Neural cell (in vitro differentiated cells): ENCODE data around the gene RBMS3. TPM values are rescaled to one million over a fixed set of nuclear protein-coding genes. Genes with fewer than 3 reads are reported as not detected.

Source experiments
- H2AFZ ChIP-seq: fragments of 200-600, 300-800 bp; sonication (generic), shearing (Covaris generic); 2 replicates; pipeline ENCODE4 v1.6.0; 2014; ENCODE audit warnings: low read depth, mild to moderate bottlenecking, antibody characterized with exemption, low read length, moderate library complexity
- H3F3A ChIP-seq: fragments of 200-600 bp; shearing (Covaris generic); 2 replicates; pipeline ENCODE4 v1.6.1; 2016; ENCODE audit warnings: mild to moderate bottlenecking, moderate library complexity, mixed read lengths, antibody characterized with exemption, low read length; ENCODE audit not compliant: insufficient read depth, poor library complexity, severe bottlenecking
- H3K27ac ChIP-seq: fragments of 200-600, 300-800 bp; sonication (generic), shearing (Covaris generic); 2 replicates; pipeline ENCODE4 v1.5.1; 2014; ENCODE audit warnings: mild to moderate bottlenecking, low read length, moderate library complexity
- H3K27me3 ChIP-seq: fragments of 300-800, 200-600 bp; sonication (generic), shearing (Covaris generic); 2 replicates; pipeline ENCODE4 v1.6.0; 2014; ENCODE audit warnings: mild to moderate bottlenecking, low read depth, low read length, moderate library complexity; ENCODE audit not compliant: insufficient read depth
- H3K36me3 ChIP-seq: fragments of 300-800, 200-600 bp; sonication (generic), shearing (Covaris generic); 2 replicates; pipeline ENCODE4 v1.5.1; 2014; ENCODE audit warnings: mild to moderate bottlenecking, antibody characterized with exemption, low read length, moderate library complexity; ENCODE audit not compliant: insufficient read depth
- H3K4me2 ChIP-seq: fragments of 300-800, 200-600 bp; sonication (generic), shearing (Covaris generic); 2 replicates; pipeline ENCODE4 v1.6.0; 2014; ENCODE audit warnings: mild to moderate bottlenecking, low read length
- H3K4me3 ChIP-seq: fragments of 300-800, 200-600 bp; sonication (generic), shearing (Covaris generic); 2 replicates; pipeline ENCODE4 v1.5.1; 2014; ENCODE audit warnings: mild to moderate bottlenecking, low read length, moderate library complexity
- H3K79me2 ChIP-seq: fragments of 200-600 bp; shearing (Covaris generic); replicated peaks from 2 replicates; pipeline ENCODE4 v1.6.0; 2014; ENCODE audit warnings: mild to moderate bottlenecking, low read length, moderate library complexity; ENCODE audit not compliant: insufficient read depth
- H3K9ac ChIP-seq: fragments of 300-800, 200-600 bp; sonication (generic), shearing (Covaris generic); 2 replicates; pipeline ENCODE4 v1.6.1; 2016; ENCODE audit warnings: mild to moderate bottlenecking, low read length, mixed read lengths
- H3K9me2 ChIP-seq: fragments of 200-600 bp; shearing (Covaris generic); 2 replicates; pipeline ENCODE4 v1.6.1; 2016; ENCODE audit warnings: mild to moderate bottlenecking, low read length, mixed read lengths; ENCODE audit not compliant: insufficient read depth
- H3K9me3 ChIP-seq: fragments of 200-600, 300-800 bp; sonication (generic), shearing (Covaris generic); 2 replicates; pipeline ENCODE4 v1.6.1; 2016; ENCODE audit warnings: mild to moderate bottlenecking, mixed run types, low read length, moderate library complexity, mixed read lengths
- H4K20me1 ChIP-seq: fragments of 200-600 bp; shearing (Covaris generic); 2 replicates; pipeline ENCODE4 v1.6.1; 2016; ENCODE audit warnings: mild to moderate bottlenecking, mixed run types; ENCODE audit not compliant: insufficient read depth
- EP300 ChIP-seq: fragments of 450-650 bp; conservative IDR thresholded peaks from 2 replicates; pipeline ENCODE4 v1.6.1; 2014; ENCODE audit warnings: antibody characterized with exemption, mild to moderate bottlenecking, moderate library complexity; ENCODE audit not compliant: poor library complexity, severe bottlenecking
- EZH2 ChIP-seq: fragments of 200-600, 300-800 bp; shearing (Covaris generic), sonication (generic); IDR thresholded peaks from 2 replicates; pipeline ENCODE4 v1.6.1; 2014; ENCODE audit warnings: antibody characterized with exemption, low read length, borderline replicate concordance, mild to moderate bottlenecking; ENCODE audit not compliant: insufficient read depth, poor library complexity, severe bottlenecking
- MXI1 ChIP-seq: fragments of 450-650 bp; conservative IDR thresholded peaks from 2 replicates; pipeline ENCODE4 v1.6.1; 2014; ENCODE audit warnings: antibody characterized with exemption, mild to moderate bottlenecking; ENCODE audit not compliant: poor library complexity, severe bottlenecking
- POLR2AphosphoS5 ChIP-seq: IDR thresholded peaks from 2 replicates; pipeline ENCODE4 v1.6.1; 2012
- RAD21 ChIP-seq: fragments of 450-650 bp; conservative IDR thresholded peaks from 2 replicates; pipeline ENCODE4 v1.6.1; 2014; ENCODE audit warnings: antibody characterized with exemption, mild to moderate bottlenecking, moderate library complexity
- SMC3 ChIP-seq: fragments of 450-650 bp; conservative IDR thresholded peaks from 2 replicates; pipeline ENCODE4 v1.6.1; 2014; ENCODE audit warnings: antibody characterized with exemption, mild to moderate bottlenecking, moderate library complexity; ENCODE audit not compliant: poor library complexity
- TAF1 ChIP-seq: IDR thresholded peaks from 2 replicates; pipeline ENCODE4 v1.6.1; 2012; ENCODE audit warnings: low read depth
- polyA plus RNA-seq: library from polyadenylated mRNA; depleted of rRNA; stranded (reverse); fragments of >200 nt; gene quantifications from 2 replicates; pipeline ENCODE4 v1.2.3, GENCODE V29; 2014
- TF ChIP-seq, protein P1 (sequence below): IDR thresholded peaks from 2 replicates; pipeline ENCODE4 v1.6.1; 2012; ENCODE audit warnings: borderline replicate concordance
- TF ChIP-seq, protein P2 (sequence below): fragments of 450-650 bp; IDR thresholded peaks from 2 replicates; pipeline ENCODE4 v1.5.1; 2014; ENCODE audit warnings: antibody characterized with exemption, mild to moderate bottlenecking, moderate library complexity; ENCODE audit not compliant: poor library complexity, severe bottlenecking

The RBMS3 gene
- polyA plus RNA-seq, 1 donor from 2014 or later = 0.53 TPM

DNA sequence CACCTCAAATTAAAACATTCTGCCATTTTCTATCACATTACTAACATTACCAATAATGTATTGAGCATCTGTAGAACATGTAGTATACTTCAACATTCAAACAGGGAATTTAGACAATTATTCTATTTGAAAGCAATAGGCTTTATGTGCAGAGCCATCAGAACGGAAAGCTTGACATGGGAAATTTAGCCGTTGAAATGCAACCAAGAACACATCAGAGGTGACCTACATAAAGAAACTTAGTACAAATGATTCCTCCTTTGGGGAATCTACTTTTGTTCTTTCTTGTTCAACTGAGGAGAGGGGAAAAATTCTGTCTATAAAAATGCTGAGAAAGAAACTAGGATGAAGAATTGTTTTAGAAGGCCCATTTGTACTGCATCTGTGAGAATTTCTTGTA, 38.6 kb upstream of the RBMS3 start:
- TF ChIP-seq RAD21 = no peak
- TF ChIP-seq EP300 = no peak
- TF ChIP-seq POLR2AphosphoS5 = no peak
- TF ChIP-seq TAF1 = no peak
- H3F3A ChIP-seq = no peaks in the 10 kb centered on the region
- no peak overlapping the region for H3K4me3 ChIP-seq
- no peaks in the 10 kb centered on the region for H3K27me3 ChIP-seq
- no peaks in the 10 kb centered on the region for H3K9me2 ChIP-seq
- H3K9ac ChIP-seq = no peak overlapping the region
- no peaks in the 10 kb centered on the region for H3K79me2 ChIP-seq
- H3K4me2 ChIP-seq = no peak overlapping the region
- no peaks in the 10 kb centered on the region for H4K20me1 ChIP-seq
- H3K36me3 ChIP-seq = no peaks in the 10 kb centered on the region
- no peak overlapping the region for H2AFZ ChIP-seq
- no peaks in the 10 kb centered on the region for H3K9me3 ChIP-seq
- H3K27ac ChIP-seq = no peak overlapping the region

DNA sequence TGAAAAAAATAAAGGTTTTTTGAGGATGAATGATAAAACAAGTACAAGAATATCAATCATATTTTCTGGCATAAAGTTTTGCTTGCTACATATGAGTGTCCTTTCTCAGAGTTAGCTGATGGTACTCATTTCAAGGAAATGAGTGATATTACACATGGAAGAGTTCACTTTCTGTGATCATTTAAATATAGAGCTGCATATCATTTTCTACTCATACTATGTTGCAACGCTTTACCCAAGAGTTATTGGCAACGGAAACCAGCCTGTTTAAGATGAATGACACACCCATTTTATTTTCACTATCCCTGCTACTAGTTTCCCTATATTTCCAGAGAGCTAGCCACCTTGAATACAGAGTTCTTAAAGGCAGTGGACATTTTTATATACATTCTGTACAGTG, 35.4 kb upstream of the RBMS3 start:
- TF ChIP-seq MXI1 = no peak
- Histone ChIP-seq H2AFZ (no peak overlapping the region), H3K79me2 (no peaks in the 10 kb centered on the region), H3K36me3 (no peaks in the 10 kb centered on the region), H3K27me3 (no peaks in the 10 kb centered on the region), H3K9me3 (no peaks in the 10 kb centered on the region), H3K27ac (no peak overlapping the region), H4K20me1 (no peaks in the 10 kb centered on the region), H3K4me3 (no peak overlapping the region), H3K9me2 (no peaks in the 10 kb centered on the region), H3F3A (no peaks in the 10 kb centered on the region), H3K4me2 (no peak overlapping the region), H3K9ac (no peak overlapping the region)

DNA sequence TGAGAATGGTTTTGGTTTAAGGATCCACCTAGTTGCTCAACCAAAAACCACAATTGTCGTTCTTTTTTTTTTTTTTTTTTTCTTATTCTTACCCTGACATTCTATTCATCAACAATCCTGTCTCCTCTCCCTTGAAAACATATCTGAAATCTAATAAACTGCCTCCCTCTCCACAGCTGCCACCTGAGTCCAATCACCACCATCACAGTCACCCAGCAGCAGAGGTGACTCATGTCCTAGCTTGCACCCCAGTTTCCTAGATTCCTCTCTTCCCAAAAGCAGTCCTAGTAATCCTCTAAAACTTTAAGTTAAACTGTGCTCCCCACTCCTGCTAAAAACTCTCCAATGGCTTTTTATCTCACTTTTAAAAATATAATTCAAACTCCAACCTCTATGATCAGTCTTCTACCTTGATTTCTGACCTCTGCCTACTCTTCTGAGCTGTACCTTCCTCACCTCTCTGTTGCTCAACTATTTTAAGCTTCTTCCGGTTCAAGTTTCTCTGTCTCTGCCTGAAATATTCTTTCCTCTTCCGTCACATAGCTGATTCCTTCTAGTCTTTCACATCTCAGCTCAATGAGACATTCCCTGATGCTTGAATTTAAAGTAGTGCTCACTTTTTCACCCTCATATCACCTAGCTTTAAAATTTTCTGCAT, 33.7 kb upstream of the RBMS3 start:
- Histone ChIP-seq H3F3A (no peaks in the 10 kb centered on the region), H2AFZ (no peak overlapping the region), H3K27me3 (no peaks in the 10 kb centered on the region), H3K79me2 (no peaks in the 10 kb centered on the region), H3K4me3 (no peak overlapping the region), H3K27ac (no peak overlapping the region), H3K9me2 (no peaks in the 10 kb centered on the region), H3K36me3 (no peaks in the 10 kb centered on the region), H3K4me2 (no peak overlapping the region), H3K9ac (no peak overlapping the region), H3K9me3 (no peaks in the 10 kb centered on the region), H4K20me1 (no peaks in the 10 kb centered on the region)
- TF ChIP-seq SMC3 (no peak), RAD21 (no peak), EP300 (no peak), TAF1 (no peak), POLR2AphosphoS5 (no peak), MXI1 (no peak), EZH2 (no peak)
- TF ChIP-seq, protein P1, sequence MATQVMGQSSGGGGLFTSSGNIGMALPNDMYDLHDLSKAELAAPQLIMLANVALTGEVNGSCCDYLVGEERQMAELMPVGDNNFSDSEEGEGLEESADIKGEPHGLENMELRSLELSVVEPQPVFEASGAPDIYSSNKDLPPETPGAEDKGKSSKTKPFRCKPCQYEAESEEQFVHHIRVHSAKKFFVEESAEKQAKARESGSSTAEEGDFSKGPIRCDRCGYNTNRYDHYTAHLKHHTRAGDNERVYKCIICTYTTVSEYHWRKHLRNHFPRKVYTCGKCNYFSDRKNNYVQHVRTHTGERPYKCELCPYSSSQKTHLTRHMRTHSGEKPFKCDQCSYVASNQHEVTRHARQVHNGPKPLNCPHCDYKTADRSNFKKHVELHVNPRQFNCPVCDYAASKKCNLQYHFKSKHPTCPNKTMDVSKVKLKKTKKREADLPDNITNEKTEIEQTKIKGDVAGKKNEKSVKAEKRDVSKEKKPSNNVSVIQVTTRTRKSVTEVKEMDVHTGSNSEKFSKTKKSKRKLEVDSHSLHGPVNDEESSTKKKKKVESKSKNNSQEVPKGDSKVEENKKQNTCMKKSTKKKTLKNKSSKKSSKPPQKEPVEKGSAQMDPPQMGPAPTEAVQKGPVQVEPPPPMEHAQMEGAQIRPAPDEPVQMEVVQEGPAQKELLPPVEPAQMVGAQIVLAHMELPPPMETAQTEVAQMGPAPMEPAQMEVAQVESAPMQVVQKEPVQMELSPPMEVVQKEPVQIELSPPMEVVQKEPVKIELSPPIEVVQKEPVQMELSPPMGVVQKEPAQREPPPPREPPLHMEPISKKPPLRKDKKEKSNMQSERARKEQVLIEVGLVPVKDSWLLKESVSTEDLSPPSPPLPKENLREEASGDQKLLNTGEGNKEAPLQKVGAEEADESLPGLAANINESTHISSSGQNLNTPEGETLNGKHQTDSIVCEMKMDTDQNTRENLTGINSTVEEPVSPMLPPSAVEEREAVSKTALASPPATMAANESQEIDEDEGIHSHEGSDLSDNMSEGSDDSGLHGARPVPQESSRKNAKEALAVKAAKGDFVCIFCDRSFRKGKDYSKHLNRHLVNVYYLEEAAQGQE = no peak
- TF ChIP-seq, protein P2, sequence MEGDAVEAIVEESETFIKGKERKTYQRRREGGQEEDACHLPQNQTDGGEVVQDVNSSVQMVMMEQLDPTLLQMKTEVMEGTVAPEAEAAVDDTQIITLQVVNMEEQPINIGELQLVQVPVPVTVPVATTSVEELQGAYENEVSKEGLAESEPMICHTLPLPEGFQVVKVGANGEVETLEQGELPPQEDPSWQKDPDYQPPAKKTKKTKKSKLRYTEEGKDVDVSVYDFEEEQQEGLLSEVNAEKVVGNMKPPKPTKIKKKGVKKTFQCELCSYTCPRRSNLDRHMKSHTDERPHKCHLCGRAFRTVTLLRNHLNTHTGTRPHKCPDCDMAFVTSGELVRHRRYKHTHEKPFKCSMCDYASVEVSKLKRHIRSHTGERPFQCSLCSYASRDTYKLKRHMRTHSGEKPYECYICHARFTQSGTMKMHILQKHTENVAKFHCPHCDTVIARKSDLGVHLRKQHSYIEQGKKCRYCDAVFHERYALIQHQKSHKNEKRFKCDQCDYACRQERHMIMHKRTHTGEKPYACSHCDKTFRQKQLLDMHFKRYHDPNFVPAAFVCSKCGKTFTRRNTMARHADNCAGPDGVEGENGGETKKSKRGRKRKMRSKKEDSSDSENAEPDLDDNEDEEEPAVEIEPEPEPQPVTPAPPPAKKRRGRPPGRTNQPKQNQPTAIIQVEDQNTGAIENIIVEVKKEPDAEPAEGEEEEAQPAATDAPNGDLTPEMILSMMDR = no peak
